ENCODE results near the gene TGFBR2. TPM values are rescaled to one million over a fixed set of nuclear protein-coding genes. Genes with fewer than 3 reads are reported as not detected.

Gene TGFBR2
- total RNA-seq, 1 donor from 2014 or later: 68.7 TPM

DNA sequence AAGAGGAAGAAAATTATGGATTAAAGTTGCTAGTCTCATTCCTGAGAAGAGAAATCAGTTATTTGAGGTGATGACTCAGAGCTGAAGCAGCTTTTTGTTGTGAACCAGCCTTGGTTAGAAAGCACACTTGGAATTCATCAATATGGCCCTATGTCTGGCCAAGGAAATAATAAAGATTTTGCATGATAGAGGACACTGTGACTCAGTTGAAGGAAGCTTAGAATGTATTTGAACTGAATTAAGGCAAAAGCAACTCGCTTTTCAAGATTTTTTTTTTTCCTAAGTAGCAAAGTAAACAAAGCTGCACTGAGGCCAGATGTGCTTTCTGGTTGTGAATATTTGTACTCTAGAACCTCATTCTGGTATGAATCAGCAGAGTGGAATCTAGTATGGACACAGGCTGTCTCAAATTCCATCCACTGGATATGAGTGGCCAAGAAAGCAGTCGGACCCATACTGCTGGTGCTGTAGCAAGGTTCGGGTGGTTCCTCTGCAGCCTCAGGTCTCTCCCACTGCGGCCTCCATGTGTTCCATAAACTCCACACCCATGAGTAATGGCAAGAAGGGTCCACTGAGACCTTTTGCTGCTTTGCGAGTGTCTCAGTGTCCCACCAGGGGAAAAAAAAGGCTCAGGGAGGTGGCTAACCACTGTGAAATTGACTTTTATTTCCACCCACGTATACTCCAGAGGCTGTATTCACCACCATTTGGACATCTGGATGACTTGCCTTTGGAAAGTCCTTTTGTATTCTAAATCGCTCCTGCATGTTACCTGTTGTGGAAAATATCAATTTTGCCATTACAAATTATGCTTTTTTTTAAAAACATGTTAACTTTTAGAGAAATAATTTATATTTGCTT, 53.1 kb downstream of the TGFBR2 start:
- H3K4me1 Mint-ChIP-seq (ENCODE audit: unreplicated experiment): peaks cover 87% of the 10 kb centered on the region
- peak overlapping the region; percentile 14 for H3K4me3 Mint-ChIP-seq (ENCODE audit: unreplicated experiment)
- no peak for DNase-seq (ENCODE audit: low spot score)

DNA sequence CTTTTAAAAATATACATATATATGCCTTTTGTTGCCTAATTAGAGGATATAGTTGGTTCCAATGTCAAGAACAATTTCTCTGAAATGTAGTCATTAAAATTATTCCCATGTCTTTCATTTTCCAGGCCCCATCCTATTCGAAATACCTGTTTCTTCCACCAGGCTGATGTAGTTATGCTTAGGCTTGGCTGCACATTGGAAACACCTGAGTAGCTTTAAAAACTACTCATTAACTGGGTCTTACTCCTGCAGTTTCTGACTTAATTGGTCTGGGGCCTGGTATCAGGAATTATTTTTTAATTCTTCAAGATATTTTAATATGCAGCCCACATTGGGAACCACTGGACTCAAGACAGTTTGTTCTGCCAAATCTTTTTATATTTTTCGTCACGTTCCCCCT, 53.7 kb downstream of the TGFBR2 start:
- TF ChIP-seq, protein P1, sequence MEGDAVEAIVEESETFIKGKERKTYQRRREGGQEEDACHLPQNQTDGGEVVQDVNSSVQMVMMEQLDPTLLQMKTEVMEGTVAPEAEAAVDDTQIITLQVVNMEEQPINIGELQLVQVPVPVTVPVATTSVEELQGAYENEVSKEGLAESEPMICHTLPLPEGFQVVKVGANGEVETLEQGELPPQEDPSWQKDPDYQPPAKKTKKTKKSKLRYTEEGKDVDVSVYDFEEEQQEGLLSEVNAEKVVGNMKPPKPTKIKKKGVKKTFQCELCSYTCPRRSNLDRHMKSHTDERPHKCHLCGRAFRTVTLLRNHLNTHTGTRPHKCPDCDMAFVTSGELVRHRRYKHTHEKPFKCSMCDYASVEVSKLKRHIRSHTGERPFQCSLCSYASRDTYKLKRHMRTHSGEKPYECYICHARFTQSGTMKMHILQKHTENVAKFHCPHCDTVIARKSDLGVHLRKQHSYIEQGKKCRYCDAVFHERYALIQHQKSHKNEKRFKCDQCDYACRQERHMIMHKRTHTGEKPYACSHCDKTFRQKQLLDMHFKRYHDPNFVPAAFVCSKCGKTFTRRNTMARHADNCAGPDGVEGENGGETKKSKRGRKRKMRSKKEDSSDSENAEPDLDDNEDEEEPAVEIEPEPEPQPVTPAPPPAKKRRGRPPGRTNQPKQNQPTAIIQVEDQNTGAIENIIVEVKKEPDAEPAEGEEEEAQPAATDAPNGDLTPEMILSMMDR (IDR thresholded peaks at IDR 0.05; ENCODE audit: unreplicated experiment): no peak
- Mint-ChIP-seq H3K4me3 (ENCODE audit: unreplicated experiment) (no peak overlapping the region), H3K36me3 (ENCODE audit: low read depth, unreplicated experiment) (peaks cover 54% of the 10 kb centered on the region), H3K27me3 (ENCODE audit: unreplicated experiment) (peaks cover 4% of the 10 kb centered on the region), H3K9me3 (ENCODE audit: unreplicated experiment) (no peaks in the 10 kb centered on the region), H3K4me1 (ENCODE audit: unreplicated experiment) (peaks cover 87% of the 10 kb centered on the region), H3K27ac (ENCODE audit: unreplicated experiment) (no peak overlapping the region)
- no peak for DNase-seq (ENCODE audit: low spot score)

More for the DNA sequence above, 53.1 kb downstream of the TGFBR2 start:
- Mint-ChIP-seq H3K27me3 (ENCODE audit: unreplicated experiment) (peaks cover 4% of the 10 kb centered on the region), H3K36me3 (ENCODE audit: low read depth, unreplicated experiment) (peaks cover 60% of the 10 kb centered on the region), H3K9me3 (ENCODE audit: unreplicated experiment) (no peaks in the 10 kb centered on the region), H3K27ac (ENCODE audit: unreplicated experiment) (peak overlapping the region; percentile 82)
- TF ChIP-seq, protein P1 (IDR thresholded peaks at IDR 0.05; ENCODE audit: unreplicated experiment): no peak

DNA sequence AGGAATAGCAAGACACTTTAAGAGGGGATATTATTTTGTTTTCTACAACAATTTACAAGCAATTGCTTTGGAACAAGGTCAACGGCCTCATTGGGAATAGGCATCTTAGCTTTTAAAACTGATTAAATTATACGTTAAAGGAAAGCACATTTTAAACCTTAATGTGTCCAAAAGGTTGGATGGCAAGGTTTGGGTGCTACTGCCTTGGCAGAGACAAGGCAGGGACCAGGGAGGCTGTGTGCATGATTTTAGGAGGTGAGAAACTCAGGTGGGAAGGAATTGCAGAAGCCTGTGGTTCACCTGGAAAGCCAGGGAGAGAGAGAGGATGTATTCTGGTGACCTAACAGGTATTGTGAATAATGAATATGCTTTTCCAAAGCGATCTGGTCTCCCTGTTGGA, 54.3 kb downstream of the TGFBR2 start:
- Mint-ChIP-seq H3K36me3 (ENCODE audit: low read depth, unreplicated experiment) (peaks cover 49% of the 10 kb centered on the region), H3K9me3 (ENCODE audit: unreplicated experiment) (no peaks in the 10 kb centered on the region), H3K4me3 (ENCODE audit: unreplicated experiment) (no peak overlapping the region), H3K27ac (ENCODE audit: unreplicated experiment) (peak overlapping the region; percentile 14), H3K4me1 (ENCODE audit: unreplicated experiment) (peaks cover 88% of the 10 kb centered on the region), H3K27me3 (ENCODE audit: unreplicated experiment) (peaks cover 4% of the 10 kb centered on the region)
- TF ChIP-seq, protein P1 (IDR thresholded peaks at IDR 0.05; ENCODE audit: unreplicated experiment): no peak
- DNase-seq (ENCODE audit: low spot score): no peak

DNA sequence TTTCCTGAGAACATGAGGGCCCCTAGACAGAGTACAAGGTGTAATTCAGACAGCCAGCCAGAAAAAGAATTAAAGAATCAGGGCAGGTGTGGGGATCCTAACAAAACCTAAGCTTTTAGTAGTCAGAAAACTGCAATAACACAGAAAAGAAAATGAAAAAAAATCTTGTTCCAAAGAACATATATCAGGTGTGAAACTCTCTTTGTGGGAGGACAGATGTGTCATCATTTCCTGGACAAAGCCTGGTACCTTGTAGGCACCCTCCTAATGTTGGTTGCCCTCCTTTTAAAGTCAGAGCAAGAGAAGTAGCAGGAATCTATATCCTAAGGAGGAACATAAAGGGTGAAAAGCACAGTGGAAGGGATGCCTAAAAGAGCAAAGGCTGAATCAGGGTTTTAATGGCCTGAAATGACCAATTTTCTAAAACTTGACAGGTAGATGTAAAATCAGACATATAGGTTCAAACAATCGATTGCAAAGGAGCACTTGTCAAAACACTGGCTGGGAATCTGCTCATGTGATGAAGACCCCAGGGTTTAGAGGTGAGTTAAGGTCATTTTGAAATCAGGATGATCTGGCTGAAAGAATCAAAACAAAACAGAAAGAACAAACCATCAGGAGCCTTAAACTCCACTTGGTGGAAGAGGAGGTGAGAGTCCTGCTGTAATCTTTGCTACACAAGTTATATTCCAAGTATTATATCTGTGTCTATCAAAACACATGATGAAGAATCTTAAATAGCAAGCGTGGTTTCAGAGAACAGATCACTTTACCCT, 54.9 kb downstream of the TGFBR2 start:
- peaks cover 42% of the 10 kb centered on the region for H3K36me3 Mint-ChIP-seq (ENCODE audit: low read depth, unreplicated experiment)
- H3K4me3 Mint-ChIP-seq (ENCODE audit: unreplicated experiment): no peak overlapping the region
- DNase-seq (ENCODE audit: low spot score): no peak
- H3K27me3 Mint-ChIP-seq (ENCODE audit: unreplicated experiment): peaks cover 4% of the 10 kb centered on the region
- TF ChIP-seq, protein P1 (IDR thresholded peaks at IDR 0.05; ENCODE audit: unreplicated experiment): no peak
- H3K4me1 Mint-ChIP-seq (ENCODE audit: unreplicated experiment): peaks cover 84% of the 10 kb centered on the region
- H3K9me3 Mint-ChIP-seq (ENCODE audit: unreplicated experiment): no peaks in the 10 kb centered on the region
- H3K27ac Mint-ChIP-seq (ENCODE audit: unreplicated experiment): peak overlapping the region; percentile 14
